Bone marrow (tissue), 2 donors: ENCODE results near the gene FAM81A.
"Not testable (repeated sequence)": the region's sequence is repeated elsewhere in the genome, so short reads cannot be mapped to it uniquely, and the experiment has no call there.

ENCODE experiments used
- DNase-seq, 2 donors: peaks; one replicate each; lab custom pipeline; 2025; lab: John Stamatoyannopoulos, UW

The FAM81A gene

GRCh38 chr15:59428898-59429297, 9.1 kb upstream of the FAM81A start:
- DNase-seq, result not testable (repeated sequence)

GRCh38 chr15:59432389-59432788, 5.6 kb upstream of the FAM81A start:
- no peak for DNase-seq

- no peak for DNase-seq
Measured at GRCh38 chr15:59434481-59434880, 3.5 kb upstream of the FAM81A start.

GRCh38 chr15:59436774-59437141, 1.2 kb upstream of the FAM81A start:
- no peak for DNase-seq

- DNase-seq, result no peak
Measured at GRCh38 chr15:59437142-59437816, 707 bp upstream of the FAM81A start.

DNA sequence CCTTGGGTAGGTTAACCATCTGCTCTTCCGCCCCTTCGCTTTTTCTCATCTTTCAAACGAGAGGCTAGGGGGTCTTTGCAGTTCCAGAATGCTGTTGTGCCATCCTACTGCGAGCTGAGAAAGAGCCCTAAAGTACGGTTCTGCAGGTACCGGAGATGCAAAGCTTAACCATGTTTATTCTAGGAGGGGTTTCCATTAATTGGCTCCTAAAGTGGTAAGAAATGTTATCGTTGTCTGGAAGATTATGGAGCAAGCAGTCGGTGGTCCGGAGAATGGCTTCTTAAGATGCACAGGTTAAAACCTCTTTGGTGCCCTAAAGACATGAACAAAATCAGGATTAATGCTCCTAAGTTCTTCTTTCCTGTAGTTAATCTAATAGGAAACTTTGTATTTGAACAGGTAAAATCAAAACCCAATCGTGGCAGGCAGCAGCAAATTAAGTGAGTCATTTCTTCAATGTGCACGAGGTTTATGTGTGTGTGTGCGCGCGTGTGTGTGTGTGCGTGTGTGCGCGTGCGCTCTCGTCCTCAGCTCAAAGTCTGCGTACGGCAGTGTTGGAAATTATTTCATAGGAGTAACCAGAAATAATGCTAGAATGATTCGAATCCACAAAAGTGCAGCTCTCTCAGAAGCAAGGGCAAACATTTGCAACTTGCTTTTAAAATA, 772 bp downstream of the FAM81A start:
- no peak for DNase-seq

- no peak for DNase-seq
Measured at GRCh38 chr15:59439576-59439975, 1.6 kb downstream of the FAM81A start.

DNA sequence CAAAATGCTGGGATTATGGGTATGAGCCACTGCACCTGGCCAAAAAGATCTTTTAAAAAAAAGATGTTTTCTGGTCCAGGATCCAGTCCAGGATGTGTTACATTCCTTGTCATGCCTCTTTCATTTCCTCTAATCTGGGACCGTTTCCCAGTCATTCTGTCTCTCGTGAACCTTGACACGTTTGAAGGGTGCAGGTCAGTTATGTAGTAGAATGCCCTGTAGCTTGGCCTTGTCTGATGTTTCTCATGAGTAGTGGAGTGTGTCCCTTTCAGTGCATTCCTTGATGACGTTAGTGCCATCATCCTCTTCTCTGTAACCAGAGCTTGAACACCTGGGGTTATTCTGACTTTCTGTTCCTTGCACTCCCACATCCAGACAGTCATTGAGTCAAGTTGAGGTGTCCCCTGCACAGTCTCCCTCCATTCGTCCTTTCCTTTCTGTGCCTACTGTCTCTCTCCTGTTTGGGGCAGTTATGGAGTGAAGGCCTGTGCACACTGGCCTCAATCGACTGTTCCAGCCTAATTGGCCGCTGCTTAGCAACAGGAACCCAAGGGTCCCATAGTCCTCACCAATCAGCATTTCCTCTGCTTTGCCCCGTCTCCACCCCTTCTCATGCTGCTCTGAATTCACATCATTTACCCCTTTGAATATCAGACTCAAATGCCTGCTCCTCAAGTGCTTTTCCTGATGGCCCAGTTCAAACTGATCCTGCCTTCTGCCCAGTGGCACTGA, 5.5 kb downstream of the FAM81A start:
- DNase-seq, result no peak

GRCh38 chr15:59444081-59444835, 6.3 kb downstream of the FAM81A start:
- no peak for DNase-seq

DNA sequence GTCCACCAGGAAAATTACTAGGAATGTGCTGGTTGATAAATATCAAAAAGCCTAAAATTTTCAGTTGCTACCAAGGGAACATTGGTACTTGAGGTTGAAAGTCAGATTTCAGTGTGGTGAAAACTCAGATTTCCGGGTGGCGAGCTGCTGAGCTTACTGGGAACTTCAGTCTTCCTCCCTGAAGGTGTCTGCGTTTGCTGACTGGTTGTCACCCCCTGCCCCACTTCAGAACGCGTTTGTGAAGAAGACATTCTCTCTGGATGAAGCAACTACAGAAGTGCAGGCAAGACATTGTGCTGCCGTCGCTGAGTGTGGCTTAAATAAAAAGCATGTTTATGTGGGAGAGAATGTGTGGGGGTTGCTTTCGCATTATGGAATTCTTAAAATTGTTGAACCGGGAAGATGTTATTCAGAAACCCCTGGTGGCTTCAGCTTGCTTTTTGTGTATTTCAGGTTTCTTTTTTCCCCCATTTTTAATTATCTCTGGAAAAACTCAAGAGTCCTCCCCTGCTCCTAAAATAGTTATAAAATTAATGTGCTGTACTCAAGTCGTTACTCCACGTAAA, 7.1 kb downstream of the FAM81A start:
- no peak for DNase-seq

DNA sequence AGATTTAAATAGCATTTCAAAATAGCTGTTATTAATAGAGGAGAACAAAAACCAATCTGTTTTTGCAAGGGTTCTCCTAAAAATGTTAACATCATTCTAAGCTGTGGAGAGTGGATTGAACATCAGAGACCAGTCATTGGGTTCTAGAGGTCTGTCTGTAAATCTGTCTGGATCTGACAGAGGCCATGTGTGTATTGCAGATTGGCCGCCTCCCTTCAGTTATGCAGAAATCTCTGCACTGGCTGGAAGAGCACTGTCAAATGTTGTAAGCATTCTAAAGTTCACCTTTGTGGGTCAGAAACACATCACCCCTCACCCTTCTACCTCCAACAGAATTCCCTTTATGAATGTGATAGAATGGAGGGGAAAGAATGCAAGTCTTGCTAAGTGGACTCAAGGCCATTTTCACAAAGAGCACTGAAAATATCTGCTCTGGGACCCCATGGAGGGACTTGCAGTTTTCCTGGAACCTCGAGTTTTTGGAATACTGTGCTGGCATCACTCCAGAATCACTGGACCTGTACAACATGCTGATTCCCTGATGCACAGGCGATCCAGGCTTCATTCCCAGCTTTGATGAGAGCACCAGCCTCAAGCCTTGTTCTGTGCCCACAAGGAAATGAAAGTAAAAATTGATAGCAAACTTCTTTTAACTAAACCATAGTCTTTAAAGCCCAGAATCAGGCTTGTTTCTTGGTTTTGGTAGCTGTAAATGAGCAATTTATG, 8.4 kb downstream of the FAM81A start:
- no peak for DNase-seq

GRCh38 chr15:59447367-59447766, 9.4 kb downstream of the FAM81A start:
- no peak for DNase-seq

GRCh38 chr15:59448871-59449270, 10.9 kb downstream of the FAM81A start:
- no peak for DNase-seq

DNA sequence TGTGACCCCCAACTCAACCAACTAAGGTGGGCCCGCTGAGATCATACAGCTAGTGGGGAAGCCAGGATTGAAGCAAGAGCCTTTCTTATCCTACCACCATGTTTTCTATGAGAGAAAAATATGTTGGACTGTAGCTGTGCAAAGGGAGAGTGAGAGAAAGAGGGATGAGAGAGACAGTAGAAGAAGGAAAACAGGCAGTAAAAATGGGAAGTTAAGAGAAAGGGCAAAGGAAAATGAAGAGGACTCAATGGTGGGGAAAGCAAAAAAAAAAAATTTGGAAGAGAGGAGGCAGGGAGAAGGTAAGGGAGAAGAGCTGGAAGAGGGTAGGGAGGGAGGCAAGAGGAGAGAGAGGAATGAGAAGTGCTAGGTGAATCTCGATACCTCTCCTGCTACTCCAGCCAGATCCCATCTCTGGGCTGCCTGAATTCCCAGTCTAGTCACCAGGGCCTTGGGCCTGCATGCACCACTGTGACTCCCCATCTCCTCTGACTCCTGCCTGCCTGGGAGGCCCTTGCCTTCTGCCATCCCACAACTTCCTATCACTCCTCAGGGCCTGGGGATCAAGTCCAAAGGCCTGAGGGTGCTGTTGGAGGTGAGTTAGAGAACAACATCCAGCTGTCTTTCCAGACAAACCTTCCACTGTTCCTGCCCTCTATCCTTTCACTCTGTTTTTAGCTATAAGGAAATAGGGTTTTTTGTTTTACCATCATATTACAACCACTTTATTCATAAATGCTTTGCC, 15.7 kb downstream of the FAM81A start:
- DNase-seq, result no peak

DNA sequence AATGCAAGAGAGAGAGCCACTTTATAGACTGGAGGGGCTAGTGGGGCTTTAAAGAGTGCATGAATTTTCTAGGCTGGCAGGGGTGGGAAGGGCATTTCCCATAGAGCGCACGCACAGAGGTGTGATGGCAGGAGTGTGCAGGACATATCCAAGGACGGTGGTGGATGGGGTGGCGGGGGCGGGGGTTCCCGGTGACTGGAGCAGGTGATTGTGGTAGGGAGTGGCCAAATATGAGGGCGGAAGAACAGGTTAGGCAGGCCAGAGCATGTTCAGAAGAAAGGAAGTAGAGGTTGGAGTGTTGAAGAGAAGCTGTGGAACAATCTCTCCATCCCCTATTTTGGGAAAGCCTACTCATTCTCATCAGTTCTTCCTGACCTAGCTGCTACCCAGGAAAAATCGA, 18.1 kb downstream of the FAM81A start:
- no peak for DNase-seq

DNA sequence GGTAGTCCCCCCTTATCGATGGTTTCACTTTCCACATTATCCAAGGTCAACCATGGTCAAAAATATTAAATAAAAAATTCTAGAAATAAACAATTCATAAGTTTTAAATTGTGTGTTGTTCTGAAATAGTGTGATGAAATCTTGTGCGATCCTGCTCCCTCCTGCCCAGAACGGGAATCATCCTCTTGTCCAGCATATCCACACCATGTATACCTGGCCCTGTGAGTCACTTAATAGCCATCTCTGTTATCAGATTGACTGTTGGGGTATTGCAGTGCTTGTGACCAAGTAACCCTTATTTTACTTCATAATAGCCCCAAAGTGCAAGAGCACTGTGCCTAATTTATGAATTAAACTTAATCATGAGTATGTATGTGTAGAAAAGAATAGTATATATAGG, 19.1 kb downstream of the FAM81A start:
- DNase-seq, result no peak

- DNase-seq, result no peak
Measured at GRCh38 chr15:59461521-59461920, 23.5 kb downstream of the FAM81A start.

DNA sequence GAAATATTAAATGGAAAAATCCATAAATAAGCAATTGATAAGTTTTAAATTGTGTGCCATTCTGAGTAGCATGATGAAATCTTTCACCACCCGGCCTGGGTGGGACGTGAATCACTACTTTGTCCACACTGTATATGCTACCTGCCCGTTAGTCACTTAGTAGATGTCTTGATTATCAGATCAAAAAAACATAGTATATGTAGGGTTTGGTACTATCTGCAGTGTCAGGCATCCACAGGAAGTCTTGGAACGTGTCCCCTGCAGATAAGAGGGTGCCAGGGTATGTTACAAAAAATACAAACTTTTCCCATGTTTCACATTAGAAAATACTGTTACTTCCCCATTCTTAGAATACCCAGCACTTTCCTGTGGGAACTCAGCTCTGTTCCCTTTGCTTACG, 35.2 kb downstream of the FAM81A start:
- DNase-seq, result peak in 1 of 2 donors; percentile 27

DNA sequence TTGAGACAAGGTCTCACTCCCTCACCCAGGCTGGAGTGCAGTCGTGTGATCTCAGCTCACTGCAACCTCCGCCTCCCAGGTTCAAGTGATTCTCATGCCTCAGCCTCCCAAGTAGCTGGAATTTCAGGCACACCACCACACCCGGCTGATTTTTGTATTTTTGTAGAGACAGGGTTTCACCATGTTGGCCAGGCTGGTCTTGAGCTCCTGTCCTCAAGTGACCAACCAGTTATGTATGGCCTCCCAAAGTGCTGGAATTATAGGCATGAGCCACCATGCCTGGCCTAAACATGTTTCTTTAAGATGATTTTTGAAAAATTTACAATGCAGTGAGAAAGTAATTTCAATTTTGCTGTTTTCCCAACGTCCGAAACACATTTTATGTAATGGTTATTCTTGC, 37.2 kb downstream of the FAM81A start:
- not testable (repeated sequence) for DNase-seq

GRCh38 chr15:59484399-59484798, 46.4 kb downstream of the FAM81A start:
- no peak for DNase-seq

- DNase-seq, result no peak
Measured at GRCh38 chr15:59485036-59485435, 47.0 kb downstream of the FAM81A start.
